ENCODE results near the gene ZNF263.
A peak's percentile ranks its signal among the peaks of the same experiment; 100 is the strongest.
"Not testable (repeated sequence)": the region's sequence is repeated elsewhere in the genome, so short reads cannot be mapped to it uniquely, and the experiment has no call there.

The ZNF263 gene

DNA sequence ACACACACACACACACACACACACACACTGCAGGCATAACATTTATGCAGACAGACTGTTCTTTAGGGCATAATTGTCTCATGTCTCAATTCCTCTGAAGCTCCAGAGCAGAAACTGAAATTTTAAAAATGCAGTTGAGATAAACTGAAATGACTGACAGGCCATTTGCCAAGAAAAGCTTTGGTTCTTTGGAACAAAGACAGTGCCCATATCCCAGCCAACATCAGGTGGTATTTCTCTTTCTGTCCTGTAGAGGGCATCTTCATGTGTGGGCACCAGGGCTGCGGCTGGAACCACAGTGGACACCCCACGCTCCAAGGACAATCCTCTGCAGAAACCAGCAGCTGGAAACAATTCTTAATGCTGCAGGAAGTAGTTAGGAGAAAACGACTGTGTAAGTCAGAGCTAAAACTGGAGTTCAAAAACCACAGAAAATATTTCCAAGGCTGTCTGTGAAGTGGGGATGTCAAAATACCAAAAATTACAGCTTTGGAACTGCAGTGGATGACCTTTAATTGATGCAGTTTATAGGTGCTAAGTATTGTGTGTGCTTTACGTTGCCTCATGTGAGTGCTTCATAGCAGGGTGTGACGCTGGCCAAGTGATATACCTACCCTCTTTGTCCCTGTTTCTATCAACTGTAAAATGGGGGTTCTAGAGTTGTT lies 16.3 kb upstream of the ZNF263 start:
- Histone ChIP-seq H3K27ac (replicated peaks) (no peak overlapping the region), H3K27me3 (ENCODE audit: insufficient read depth, poor library complexity, severe bottlenecking) (no peaks in the 10 kb centered on the region), H3K4me3 (replicated peaks; ENCODE audit: insufficient read depth, low read length) (no peak overlapping the region)
- DNase-seq (ENCODE audit: low read depth in 1 of 2, low spot score in 1 of 2), result peak in 1 of 2 experiments; percentile 18
- TF ChIP-seq, protein P1, sequence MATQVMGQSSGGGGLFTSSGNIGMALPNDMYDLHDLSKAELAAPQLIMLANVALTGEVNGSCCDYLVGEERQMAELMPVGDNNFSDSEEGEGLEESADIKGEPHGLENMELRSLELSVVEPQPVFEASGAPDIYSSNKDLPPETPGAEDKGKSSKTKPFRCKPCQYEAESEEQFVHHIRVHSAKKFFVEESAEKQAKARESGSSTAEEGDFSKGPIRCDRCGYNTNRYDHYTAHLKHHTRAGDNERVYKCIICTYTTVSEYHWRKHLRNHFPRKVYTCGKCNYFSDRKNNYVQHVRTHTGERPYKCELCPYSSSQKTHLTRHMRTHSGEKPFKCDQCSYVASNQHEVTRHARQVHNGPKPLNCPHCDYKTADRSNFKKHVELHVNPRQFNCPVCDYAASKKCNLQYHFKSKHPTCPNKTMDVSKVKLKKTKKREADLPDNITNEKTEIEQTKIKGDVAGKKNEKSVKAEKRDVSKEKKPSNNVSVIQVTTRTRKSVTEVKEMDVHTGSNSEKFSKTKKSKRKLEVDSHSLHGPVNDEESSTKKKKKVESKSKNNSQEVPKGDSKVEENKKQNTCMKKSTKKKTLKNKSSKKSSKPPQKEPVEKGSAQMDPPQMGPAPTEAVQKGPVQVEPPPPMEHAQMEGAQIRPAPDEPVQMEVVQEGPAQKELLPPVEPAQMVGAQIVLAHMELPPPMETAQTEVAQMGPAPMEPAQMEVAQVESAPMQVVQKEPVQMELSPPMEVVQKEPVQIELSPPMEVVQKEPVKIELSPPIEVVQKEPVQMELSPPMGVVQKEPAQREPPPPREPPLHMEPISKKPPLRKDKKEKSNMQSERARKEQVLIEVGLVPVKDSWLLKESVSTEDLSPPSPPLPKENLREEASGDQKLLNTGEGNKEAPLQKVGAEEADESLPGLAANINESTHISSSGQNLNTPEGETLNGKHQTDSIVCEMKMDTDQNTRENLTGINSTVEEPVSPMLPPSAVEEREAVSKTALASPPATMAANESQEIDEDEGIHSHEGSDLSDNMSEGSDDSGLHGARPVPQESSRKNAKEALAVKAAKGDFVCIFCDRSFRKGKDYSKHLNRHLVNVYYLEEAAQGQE (IDR thresholded peaks at IDR 0.05; ENCODE audit: insufficient replicate concordance, low read depth), result no peak
- TF ChIP-seq, protein P2, sequence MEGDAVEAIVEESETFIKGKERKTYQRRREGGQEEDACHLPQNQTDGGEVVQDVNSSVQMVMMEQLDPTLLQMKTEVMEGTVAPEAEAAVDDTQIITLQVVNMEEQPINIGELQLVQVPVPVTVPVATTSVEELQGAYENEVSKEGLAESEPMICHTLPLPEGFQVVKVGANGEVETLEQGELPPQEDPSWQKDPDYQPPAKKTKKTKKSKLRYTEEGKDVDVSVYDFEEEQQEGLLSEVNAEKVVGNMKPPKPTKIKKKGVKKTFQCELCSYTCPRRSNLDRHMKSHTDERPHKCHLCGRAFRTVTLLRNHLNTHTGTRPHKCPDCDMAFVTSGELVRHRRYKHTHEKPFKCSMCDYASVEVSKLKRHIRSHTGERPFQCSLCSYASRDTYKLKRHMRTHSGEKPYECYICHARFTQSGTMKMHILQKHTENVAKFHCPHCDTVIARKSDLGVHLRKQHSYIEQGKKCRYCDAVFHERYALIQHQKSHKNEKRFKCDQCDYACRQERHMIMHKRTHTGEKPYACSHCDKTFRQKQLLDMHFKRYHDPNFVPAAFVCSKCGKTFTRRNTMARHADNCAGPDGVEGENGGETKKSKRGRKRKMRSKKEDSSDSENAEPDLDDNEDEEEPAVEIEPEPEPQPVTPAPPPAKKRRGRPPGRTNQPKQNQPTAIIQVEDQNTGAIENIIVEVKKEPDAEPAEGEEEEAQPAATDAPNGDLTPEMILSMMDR (IDR thresholded peaks at IDR 0.05; ENCODE audit: insufficient read depth, low read length), result peak; percentile 8

DNA sequence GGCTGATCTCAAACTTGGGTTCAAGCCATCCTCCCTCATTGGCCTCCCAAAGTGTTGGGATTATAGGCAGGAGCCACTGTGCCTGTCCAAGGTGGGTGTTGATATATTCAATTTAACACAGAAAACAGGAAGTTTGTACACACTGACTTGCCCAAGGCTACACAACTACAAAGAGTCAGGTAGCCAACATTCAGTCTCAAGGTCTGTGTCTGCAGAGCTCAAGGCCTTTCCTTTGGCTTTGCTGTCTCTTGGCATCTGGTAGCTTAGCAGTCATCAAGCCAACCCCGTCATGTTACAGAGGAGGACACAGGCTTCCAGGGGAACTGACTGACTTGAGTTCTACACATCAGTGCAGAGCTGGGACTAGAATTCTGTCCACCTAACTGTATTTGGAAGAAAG lies 15.0 kb upstream of the ZNF263 start:
- TF ChIP-seq, protein P2 (IDR thresholded peaks at IDR 0.05; ENCODE audit: insufficient read depth, low read length), result no peak
- TF ChIP-seq SPI1 (IDR thresholded peaks at IDR 0.05; ENCODE audit: borderline replicate concordance, low read depth) (no peak), GABPA (IDR thresholded peaks at IDR 0.05; ENCODE audit: low read depth) (no peak), POLR2AphosphoS5 (IDR thresholded peaks at IDR 0.05; ENCODE audit: low read depth) (no peak)
- TF ChIP-seq, protein P1 (IDR thresholded peaks at IDR 0.05; ENCODE audit: insufficient replicate concordance, low read depth), result no peak
- DNase-seq (ENCODE audit: low read depth in 1 of 2, low spot score in 1 of 2), result no peak
- Histone ChIP-seq H3K27me3 (ENCODE audit: insufficient read depth, poor library complexity, severe bottlenecking) (no peaks in the 10 kb centered on the region), H3K4me3 (replicated peaks; ENCODE audit: insufficient read depth, low read length) (no peak overlapping the region), H3K27ac (replicated peaks) (no peak overlapping the region)

DNA sequence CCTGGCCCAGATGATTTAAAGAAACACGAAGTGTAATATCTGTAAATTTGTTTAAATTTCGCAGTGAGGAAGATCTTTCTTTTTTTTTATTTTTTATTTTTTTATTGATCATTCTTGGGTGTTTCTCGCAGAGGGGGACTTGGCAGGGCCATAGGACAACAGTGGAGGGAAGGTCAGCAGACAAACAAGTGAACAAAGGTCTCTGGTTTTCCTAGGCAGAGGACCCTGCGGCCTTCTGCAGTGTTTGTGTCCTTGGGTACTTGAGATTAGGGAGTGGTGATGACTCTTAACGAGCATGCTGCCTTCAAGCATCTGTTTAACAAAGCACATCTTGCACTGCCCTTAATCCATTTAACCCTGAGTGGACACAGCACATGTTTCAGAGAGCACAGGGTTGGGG lies 12.6 kb upstream of the ZNF263 start:
- not testable (repeated sequence) for H3K4me3 ChIP-seq (replicated peaks; ENCODE audit: insufficient read depth, low read length); H3K27ac ChIP-seq (replicated peaks); H3K27me3 ChIP-seq (ENCODE audit: insufficient read depth, poor library complexity, severe bottlenecking); DNase-seq (ENCODE audit: low read depth in 1 of 2, low spot score in 1 of 2)

DNA sequence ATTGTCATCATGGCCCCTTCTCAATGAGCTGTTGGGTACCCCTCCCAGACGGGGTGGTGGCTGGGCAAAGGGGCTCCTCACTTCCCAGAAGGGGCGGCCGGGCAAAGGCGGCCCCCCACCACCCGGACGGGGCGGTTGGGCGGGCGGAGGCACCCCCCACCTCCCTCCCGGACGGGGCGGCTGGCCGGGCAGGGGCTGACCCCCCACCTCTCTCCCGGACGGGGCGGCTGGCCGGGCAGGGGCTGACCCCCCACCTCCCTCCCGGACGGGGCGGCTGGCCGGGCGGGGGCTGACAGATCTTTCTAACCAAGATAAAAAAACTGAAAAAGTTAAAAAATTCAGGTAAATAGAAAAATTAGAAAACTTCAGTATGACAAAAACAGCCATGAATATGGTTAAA lies 12.0 kb upstream of the ZNF263 start:
- not testable (repeated sequence) for DNase-seq (ENCODE audit: low read depth in 1 of 2, low spot score in 1 of 2); H3K4me3 ChIP-seq (replicated peaks; ENCODE audit: insufficient read depth, low read length); H3K27ac ChIP-seq (replicated peaks); H3K27me3 ChIP-seq (ENCODE audit: insufficient read depth, poor library complexity, severe bottlenecking)

DNA sequence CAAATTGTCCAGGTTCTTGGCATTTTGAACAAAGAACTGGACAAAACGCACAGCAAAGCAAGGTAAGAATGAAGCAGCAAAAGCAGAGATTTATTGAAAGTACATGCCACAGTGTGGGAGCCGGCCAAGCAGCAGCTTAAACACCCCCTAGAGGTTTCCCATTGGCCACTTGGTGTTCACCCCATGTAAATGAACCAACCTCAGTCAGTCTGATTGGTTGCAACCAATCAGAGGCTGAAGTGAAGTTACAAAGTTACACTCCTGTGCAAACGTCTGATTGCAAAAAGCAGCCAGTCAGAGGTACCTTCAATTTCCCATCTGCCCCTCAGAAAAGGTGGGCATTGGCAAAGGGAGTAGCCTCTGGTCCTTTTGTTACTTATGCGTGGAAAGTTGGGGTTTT lies 8.8 kb upstream of the ZNF263 start:
- no peak for TF ChIP-seq GABPA (IDR thresholded peaks at IDR 0.05; ENCODE audit: low read depth)
- no peak for TF ChIP-seq SPI1 (IDR thresholded peaks at IDR 0.05; ENCODE audit: borderline replicate concordance, low read depth)
- TF ChIP-seq, protein P1 (IDR thresholded peaks at IDR 0.05; ENCODE audit: insufficient replicate concordance, low read depth), result no peak
- TF ChIP-seq, protein P2 (IDR thresholded peaks at IDR 0.05; ENCODE audit: insufficient read depth, low read length), result no peak
- TF ChIP-seq POLR2AphosphoS5 (IDR thresholded peaks at IDR 0.05; ENCODE audit: low read depth), result no peak
- H3K27me3 ChIP-seq (ENCODE audit: insufficient read depth, poor library complexity, severe bottlenecking), result no peaks in the 10 kb centered on the region
- no peak overlapping the region for H3K4me3 ChIP-seq (replicated peaks; ENCODE audit: insufficient read depth, low read length)
- no peak for DNase-seq (ENCODE audit: low read depth in 1 of 2, low spot score in 1 of 2)
- no peak overlapping the region for H3K27ac ChIP-seq (replicated peaks)
